ENCODE data around the gene FOXRED1.

DNA sequence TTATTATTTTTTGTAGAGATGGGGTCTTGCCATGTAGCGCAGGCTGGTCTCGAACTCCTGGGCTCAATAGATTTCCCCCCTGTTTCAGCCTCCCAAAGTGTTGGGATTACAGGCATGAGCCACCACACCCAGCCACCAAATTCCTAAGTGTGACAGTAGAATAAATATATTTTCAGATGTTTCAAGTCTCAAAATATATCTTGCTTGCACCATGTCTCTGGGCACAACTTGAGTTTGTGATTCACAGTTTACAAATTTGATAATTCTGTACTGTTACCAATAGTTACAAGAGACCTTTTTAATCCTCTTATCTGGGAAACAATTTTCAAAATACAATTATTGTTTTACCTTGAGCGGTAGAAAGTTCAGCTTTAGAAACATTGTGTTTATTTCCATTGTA, 54.0 kb downstream of the FOXRED1 start:
- no peak for TF ChIP-seq EZH2 (IDR thresholded peaks at IDR 0.05)
- no peak for TF ChIP-seq POLR2AphosphoS5 (IDR thresholded peaks at IDR 0.05; ENCODE audit: borderline replicate concordance, low read depth, low read length)
